Memory B cell (primary cell): Measurements from ENCODE around the gene TTLL12.

Experiments used
- ATAC-seq: fragments of 150-1000 bp; cut with Tn5 transposase; 2 replicates; pipeline ENCODE4 v1.10.0; 2021; ENCODE audit warnings: low read depth, mild to moderate bottlenecking, moderate library complexity
- DNase-seq, 2 donors: peaks; one replicate each; pipeline ENCODE4 v3.0.0; 2022; ENCODE audit warnings: low spot score in 2 of 2
- H3K27ac Mint-ChIP-seq: one replicate; pipeline ENCODE4 v1.8.0; 2022; ENCODE audit warnings: mild to moderate bottlenecking, moderate library complexity, mixed read lengths
- H3K27me3 Mint-ChIP-seq: one replicate; pipeline ENCODE4 v1.8.0; 2022; ENCODE audit warnings: mixed read lengths
- H3K36me3 Mint-ChIP-seq: one replicate; pipeline ENCODE4 v1.8.0; 2022; ENCODE audit warnings: mild to moderate bottlenecking, mixed read lengths
- H3K4me1 Mint-ChIP-seq: one replicate; pipeline ENCODE4 v1.8.0; 2022; ENCODE audit warnings: mixed read lengths
- H3K4me3 Mint-ChIP-seq: one replicate; pipeline ENCODE4 v1.8.0; 2022; ENCODE audit warnings: mild to moderate bottlenecking, moderate library complexity, mixed read lengths
- H3K9me3 Mint-ChIP-seq: one replicate; pipeline ENCODE4 v1.8.0; 2022; ENCODE audit warnings: mixed read lengths

TTLL12 gene

DNA sequence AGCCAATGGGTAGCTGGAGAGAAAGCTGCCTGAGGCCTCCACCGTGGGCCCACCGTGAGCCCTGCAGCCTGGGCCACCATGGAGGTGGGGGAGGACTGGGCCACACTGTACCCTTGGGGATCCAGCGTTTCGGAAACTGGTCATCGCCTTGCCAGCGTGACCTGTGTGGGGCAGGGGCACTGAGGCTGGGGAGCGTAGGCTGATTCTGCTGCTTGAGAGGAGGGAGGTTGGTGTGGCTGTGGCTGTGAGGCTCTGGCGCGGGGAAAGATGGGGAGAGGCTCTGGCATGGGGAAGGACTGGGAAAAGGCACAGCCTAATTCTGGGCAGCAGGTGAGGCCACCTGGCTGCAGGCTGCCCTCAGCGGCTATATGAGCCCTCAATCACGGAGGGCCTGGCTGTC, 12.6 kb upstream of the TTLL12 start:
- Mint-ChIP-seq H3K27ac (no peak overlapping the region), H3K9me3 (no peaks in the 10 kb centered on the region), H3K36me3 (no peaks in the 10 kb centered on the region), H3K4me3 (no peak overlapping the region), H3K4me1 (no peaks in the 10 kb centered on the region), H3K27me3 (peaks cover 20% of the 10 kb centered on the region)
- no peak for ATAC-seq
- DNase-seq: no peak

DNA sequence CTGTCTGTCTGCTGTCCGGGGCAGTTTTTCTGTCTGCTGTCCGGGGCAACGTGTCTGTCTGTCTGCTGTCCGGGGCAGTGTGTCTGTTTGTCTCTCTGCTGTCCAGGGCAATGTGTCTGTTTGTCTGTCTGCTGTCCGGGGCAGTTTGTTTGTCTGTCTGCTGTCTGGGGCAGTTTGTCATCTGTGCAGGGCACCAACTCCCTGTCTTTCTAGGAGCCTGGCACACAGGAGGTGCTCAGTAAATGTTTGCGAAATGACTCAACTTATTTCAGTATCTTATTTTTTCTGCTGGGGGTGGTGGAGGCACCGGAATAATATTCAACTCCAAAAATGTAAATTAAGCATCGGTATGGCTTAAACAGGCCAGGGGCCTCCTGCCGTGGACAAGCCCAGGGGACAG, 12.0 kb upstream of the TTLL12 start:
- ATAC-seq: no peak
- Mint-ChIP-seq H3K27ac (no peak overlapping the region), H3K4me1 (no peaks in the 10 kb centered on the region), H3K36me3 (no peaks in the 10 kb centered on the region), H3K9me3 (no peaks in the 10 kb centered on the region), H3K27me3 (peaks cover 20% of the 10 kb centered on the region), H3K4me3 (no peak overlapping the region)
- DNase-seq: no peak

DNA sequence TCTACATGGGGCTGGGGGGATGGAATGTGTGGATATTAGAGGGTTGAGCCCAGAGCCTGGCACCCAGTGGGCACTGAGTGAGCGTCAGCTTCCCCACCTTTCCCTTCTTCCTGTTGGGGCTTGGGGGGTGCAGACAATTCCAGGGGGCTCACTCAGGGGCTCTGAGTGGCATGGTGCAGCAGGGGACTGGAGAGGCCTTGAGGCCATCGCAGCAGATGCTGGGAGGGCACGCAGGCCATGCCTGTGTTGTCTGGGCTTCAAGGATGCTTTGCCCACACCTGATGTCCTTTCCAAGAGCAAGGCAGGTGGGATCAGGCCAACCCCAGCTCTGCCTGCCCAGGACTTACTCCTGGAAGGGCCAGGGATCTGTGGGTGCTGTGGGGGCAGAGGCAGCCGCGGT, 11.2 kb upstream of the TTLL12 start:
- ATAC-seq: no peak
- no peak overlapping the region for H3K4me3 Mint-ChIP-seq
- H3K27ac Mint-ChIP-seq: no peak overlapping the region
- no peaks in the 10 kb centered on the region for H3K36me3 Mint-ChIP-seq
- H3K9me3 Mint-ChIP-seq: no peaks in the 10 kb centered on the region
- no peak for DNase-seq
- H3K27me3 Mint-ChIP-seq: peaks cover 20% of the 10 kb centered on the region
- H3K4me1 Mint-ChIP-seq: no peaks in the 10 kb centered on the region

DNA sequence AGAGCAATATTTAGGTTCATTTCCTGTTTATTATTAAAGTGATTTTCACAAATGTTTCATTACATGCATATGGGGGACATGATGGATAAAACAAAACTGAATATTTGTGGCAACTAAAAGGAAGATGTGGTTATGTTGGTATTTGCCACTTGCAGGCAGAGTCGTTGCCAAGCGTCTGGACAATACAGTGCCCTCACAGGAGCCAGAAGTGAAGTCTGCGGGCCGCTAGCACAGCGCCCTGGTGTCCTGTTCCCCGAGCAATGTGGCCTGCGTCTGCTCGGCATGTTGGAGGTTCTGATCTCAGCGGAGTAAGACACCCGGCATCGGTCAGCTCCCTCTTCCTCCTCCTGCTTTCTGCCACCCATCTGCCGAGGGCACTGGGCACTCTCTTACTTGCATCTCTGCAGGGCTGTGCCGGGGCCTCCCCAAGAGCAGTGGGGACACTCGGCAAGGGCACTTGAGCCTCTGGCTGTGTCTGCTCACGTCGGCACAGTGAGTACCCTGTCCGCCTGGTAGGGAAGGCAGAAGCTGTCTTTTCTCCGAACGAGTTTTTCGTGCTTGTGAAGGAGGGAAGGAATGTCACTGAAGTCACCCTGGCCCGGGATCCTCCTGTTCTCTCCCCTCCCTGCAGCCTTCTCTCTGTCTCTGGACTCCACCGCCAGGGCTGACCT, 10.5 kb upstream of the TTLL12 start:
- Mint-ChIP-seq H3K4me1 (no peaks in the 10 kb centered on the region), H3K27ac (no peak overlapping the region), H3K4me3 (no peak overlapping the region), H3K9me3 (no peaks in the 10 kb centered on the region), H3K27me3 (peaks cover 20% of the 10 kb centered on the region), H3K36me3 (no peaks in the 10 kb centered on the region)
- no peak for DNase-seq
- no peak for ATAC-seq

DNA sequence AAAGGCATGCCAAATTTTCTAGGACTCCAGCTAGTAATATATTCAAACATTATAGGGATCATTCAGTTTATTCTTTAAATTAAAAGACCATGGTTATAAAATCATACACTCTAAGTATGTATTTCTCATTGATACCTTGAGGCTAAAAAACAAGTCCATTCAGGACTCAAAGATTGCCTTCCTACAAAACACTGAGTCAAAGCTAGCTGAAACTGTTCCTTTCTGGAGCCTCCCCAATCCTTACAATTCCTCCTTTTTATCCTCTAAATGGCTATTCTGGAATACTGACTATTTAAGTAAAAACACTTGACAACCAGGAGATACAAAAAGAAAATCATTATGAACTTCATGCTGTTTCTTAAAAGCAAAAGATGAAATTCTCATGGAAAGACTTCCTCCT, 4.9 kb upstream of the TTLL12 start:
- H3K9me3 Mint-ChIP-seq: peaks cover 2% of the 10 kb centered on the region
- peaks cover 3% of the 10 kb centered on the region for H3K27me3 Mint-ChIP-seq
- no peak overlapping the region for H3K4me3 Mint-ChIP-seq
- H3K27ac Mint-ChIP-seq: no peak overlapping the region
- ATAC-seq (no peak), DNase-seq (no peak)
- peaks cover 2% of the 10 kb centered on the region for H3K36me3 Mint-ChIP-seq
- no peaks in the 10 kb centered on the region for H3K4me1 Mint-ChIP-seq

DNA sequence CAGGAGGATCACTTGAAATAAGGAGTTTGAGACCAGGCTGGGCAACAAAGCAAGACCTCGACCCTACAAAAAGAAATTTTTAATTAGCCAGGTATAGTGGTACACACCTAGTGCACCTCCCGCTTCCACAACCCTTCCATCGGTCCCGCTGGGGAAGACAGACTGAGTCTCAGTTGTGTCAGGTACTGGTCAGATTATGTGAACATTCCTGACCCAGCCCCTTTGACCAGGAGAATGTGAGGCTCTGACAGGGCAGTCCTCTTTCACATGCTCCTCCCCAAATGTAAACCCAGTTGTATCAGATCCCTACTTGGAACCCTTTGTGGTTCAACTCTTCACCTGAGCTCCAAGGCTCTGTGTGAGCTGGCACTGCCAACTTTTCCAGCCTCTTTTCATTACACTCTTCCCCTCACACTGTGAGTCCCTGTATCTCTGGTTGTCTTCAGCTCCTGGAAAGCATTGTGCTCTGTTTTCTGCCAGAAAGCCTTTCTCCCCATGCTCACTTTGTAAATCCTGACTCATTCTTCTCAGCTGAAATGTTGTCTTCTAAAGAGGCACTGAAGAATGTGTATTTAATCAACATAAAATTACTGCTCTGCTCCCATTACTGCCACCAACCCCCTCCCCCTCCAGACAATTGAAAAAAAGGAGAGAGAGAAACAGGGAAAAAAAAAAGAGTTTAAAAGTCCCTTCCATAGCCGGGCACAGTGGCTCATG, 2.1 kb upstream of the TTLL12 start:
- DNase-seq (no peak), ATAC-seq (no peak)
- peak overlapping the region; percentile 41 for H3K4me3 Mint-ChIP-seq
- H3K4me1 Mint-ChIP-seq: peaks cover 4% of the 10 kb centered on the region
- H3K27me3 Mint-ChIP-seq: no peaks in the 10 kb centered on the region
- peak overlapping the region; percentile 64 for H3K27ac Mint-ChIP-seq
- peaks cover 2% of the 10 kb centered on the region for H3K36me3 Mint-ChIP-seq
- peaks cover 2% of the 10 kb centered on the region for H3K9me3 Mint-ChIP-seq

DNA sequence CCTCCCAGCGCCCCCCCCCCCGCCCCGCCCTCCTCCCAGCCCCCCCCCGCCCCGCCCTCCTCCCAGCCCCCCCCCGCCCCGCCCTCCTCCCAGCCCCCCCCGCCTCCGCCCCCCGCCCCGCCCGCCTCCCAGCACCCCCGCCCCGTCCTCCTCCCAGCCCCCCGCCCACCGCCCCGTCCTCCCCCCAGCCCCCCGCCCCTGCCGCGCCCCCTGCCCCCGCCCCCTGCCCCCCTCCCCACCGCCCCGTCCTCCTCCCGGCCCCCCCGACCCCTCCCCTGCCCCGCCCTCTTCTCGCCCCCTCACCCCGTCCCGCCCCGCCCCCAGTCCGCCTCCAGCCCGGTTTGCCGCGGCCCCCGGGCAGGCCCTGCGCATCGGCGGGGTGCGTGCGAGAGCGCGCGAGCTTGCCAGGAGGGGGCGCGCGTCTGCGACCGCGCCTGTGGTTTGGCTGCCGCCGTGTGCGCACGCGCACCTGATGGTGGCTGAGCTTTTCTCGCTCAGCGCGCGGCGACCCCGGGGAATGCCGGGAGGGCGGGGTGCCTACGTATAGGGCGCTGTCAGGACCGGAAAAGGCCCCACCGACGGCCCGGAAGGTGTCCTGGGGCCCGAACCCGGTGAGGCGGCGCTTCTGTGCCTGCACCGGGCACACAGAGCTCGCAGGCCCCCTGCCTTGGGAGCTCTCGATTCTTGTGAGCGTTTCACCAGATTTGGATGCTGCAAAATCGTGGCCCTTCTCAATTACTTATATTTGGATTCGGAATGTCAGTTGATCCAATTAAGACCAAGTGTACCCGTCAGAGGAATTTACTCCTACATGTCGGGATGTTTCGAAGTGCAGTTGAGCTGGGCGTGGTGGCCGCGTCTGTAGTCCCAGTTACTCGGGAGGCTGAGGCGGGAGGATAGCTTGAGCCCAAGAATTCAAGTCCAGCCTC, 501 bp upstream of the TTLL12 start:
- Mint-ChIP-seq H3K36me3 (peaks cover 2% of the 10 kb centered on the region), H3K27ac (peak overlapping the region; percentile 94), H3K4me3 (peak overlapping the region; percentile 78), H3K27me3 (no peaks in the 10 kb centered on the region), H3K9me3 (peaks cover 2% of the 10 kb centered on the region), H3K4me1 (peaks cover 4% of the 10 kb centered on the region)
- peak; percentile 88 for ATAC-seq
- DNase-seq: peak; percentile 96

DNA sequence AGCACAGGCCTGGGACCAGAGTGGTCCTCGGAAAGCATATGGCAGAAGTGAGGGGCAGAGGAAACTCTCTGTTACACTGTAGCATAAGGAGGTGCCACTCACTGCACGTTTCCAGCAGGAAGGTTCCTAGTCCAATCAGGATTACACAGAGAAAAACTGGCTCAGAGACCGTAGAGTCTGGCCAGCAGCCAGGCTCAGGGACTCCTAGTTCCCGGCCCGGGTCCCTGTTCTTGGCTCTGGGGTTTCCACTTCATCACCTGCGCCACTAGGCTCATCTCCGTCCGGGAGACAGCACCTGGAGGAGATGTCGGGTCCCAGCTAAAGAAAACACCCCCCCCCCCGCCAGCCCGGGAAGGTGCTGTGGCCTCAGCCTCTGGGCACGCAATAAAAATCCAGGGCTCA, 1.1 kb downstream of the TTLL12 start:
- Mint-ChIP-seq H3K36me3 (no peaks in the 10 kb centered on the region), H3K27me3 (no peaks in the 10 kb centered on the region), H3K4me3 (peak overlapping the region; percentile 62), H3K9me3 (peaks cover 2% of the 10 kb centered on the region), H3K4me1 (peaks cover 6% of the 10 kb centered on the region), H3K27ac (no peak overlapping the region)
- DNase-seq: no peak
- ATAC-seq: no peak

DNA sequence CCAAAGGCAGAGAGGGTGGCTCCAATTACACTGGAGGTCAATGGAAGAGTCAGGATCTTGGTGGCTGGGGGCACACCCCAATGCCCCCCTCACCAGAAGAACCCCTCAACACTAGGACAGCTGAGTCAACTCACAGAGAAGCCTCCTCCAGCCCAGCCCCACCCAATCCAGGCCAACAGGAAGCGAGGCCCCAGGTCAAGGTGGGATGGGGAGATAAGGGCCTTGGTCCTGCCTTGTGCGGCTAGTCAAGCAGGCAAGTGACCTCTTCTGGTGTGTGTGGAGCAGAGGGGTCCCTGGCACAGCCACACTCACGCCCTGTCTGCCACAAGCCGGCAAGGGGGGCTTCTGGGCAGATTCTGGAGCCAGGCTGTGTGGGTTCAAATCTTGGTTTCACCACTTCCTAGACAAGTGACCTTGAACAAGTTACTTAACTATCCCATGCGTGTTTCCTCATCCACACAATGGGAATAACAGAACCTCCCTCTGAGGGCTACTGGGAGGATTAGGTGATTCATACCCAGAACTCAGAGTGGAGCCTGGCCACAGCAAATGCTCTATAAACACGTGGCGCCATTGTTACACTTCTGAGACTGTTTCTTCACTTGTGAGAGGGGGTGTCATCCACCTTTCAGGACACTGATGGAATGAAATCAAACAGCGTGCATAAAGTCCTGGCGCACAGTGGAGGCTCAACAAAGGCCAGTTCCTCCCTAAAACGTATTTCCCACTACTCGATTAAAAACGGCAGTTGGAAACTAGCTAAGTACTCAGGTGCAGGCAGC, 3.2 kb downstream of the TTLL12 start:
- no peak overlapping the region for H3K4me3 Mint-ChIP-seq
- ATAC-seq (no peak), DNase-seq (no peak)
- no peaks in the 10 kb centered on the region for H3K36me3 Mint-ChIP-seq
- H3K27ac Mint-ChIP-seq: no peak overlapping the region
- no peaks in the 10 kb centered on the region for H3K9me3 Mint-ChIP-seq
- H3K27me3 Mint-ChIP-seq: no peaks in the 10 kb centered on the region
- H3K4me1 Mint-ChIP-seq: peaks cover 6% of the 10 kb centered on the region

DNA sequence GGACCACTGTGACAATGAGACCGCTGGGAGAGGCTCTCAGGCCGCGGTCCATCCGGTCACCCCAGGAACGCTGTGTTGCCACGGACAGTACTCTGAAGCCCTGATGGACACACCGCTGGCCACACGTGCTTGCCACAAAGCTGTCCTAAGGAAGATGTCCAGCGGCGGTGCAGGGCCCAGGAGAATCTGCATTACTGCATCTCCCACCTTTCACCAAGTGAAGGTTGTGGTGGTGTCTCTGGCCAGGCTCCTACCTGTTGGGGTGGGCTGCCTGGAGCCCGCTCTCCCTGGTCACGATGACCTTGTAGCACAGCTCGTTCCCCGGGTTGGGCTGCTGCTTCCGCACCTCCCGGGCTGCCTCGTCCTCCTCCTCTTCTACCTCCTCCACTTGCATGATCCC, 4.2 kb downstream of the TTLL12 start:
- DNase-seq: no peak
- ATAC-seq: no peak
- Mint-ChIP-seq H3K27ac (no peak overlapping the region), H3K4me1 (peaks cover 6% of the 10 kb centered on the region), H3K36me3 (no peaks in the 10 kb centered on the region), H3K27me3 (no peaks in the 10 kb centered on the region), H3K9me3 (no peaks in the 10 kb centered on the region), H3K4me3 (no peak overlapping the region)

DNA sequence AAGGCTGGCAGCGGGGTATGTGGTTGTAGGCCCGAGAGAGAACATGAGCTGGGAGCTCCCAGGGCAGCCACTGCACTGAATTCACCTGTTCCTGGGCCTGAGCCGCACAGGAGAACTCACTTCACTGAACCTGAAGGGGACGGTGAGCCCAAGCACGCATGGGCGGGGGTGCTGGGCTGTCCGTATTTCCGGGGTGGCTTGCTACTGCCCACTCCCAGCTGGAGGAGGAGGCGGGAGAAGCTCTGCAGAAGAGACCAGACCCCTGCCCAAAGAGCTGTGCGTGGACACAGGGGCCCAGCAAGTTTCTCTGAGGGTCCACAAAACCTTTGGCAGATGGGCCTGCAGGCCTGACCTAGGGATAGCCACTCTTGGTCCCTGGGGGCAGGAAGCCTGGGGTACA, 4.8 kb downstream of the TTLL12 start:
- Mint-ChIP-seq H3K27ac (no peak overlapping the region), H3K4me1 (peaks cover 6% of the 10 kb centered on the region), H3K9me3 (no peaks in the 10 kb centered on the region), H3K36me3 (no peaks in the 10 kb centered on the region), H3K4me3 (no peak overlapping the region), H3K27me3 (no peaks in the 10 kb centered on the region)
- DNase-seq: no peak
- no peak for ATAC-seq

DNA sequence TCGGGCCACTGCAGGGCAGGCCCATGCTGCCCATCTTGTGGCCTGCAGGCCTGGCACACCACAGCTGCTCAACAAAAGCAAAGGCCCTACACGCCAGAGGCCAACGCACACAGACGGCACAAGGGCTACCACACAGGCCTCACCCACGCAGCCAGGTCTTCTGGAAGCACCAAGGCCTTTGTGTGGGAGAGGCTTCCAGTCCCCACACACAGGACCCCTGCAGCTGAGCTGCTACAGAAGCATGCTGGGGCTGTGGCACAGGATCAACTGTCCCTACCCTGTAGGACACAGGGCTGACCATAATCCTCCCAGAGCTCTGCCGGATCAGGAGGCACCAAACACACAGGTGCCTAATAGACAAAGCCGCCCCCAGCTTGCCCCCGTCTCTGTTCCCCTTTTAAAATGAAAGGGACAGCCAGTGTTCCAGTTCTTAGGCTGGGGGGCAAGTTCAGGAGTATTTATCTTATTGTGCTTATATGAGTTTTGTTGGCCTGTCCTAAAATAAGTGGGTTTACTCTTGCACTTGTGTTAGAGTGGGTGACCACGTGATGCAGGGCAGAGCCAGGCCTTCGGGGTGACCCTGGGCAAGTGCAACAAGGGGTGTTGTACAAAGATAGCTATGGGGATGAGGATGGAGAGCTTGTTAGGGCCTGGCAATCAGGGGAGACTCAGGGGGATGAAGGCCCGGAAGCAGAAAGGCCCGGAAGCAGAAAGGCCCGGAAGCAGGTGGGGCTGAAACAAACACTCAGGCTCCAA, 5.4 kb downstream of the TTLL12 start:
- DNase-seq (no peak), ATAC-seq (no peak)
- no peaks in the 10 kb centered on the region for H3K36me3 Mint-ChIP-seq
- H3K27ac Mint-ChIP-seq: no peak overlapping the region
- no peaks in the 10 kb centered on the region for H3K27me3 Mint-ChIP-seq
- H3K4me1 Mint-ChIP-seq: peaks cover 6% of the 10 kb centered on the region
- H3K4me3 Mint-ChIP-seq: no peak overlapping the region
- no peaks in the 10 kb centered on the region for H3K9me3 Mint-ChIP-seq

DNA sequence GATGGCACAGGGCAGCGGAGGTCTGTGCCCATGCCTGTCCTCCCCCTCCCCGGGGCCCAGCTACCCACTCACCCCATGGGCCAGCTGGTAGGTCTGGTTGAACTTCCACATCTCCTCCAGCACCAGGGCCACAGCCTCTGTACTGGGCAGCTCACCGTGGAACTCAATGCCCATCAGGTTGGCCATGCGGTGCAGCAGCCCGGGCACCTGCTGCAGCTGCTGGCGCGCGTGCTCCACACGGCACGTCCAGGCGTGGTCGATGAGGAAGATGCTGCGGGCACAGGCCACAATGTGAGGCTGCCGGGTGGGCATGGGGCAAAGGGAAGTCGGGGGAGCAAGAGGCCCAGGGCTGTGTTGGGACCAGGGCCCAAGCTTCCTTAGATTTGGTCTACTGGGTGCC, 6.3 kb downstream of the TTLL12 start:
- ATAC-seq (no peak), DNase-seq (no peak)
- no peaks in the 10 kb centered on the region for H3K36me3 Mint-ChIP-seq
- H3K4me1 Mint-ChIP-seq: peaks cover 6% of the 10 kb centered on the region
- H3K4me3 Mint-ChIP-seq: no peak overlapping the region
- H3K27ac Mint-ChIP-seq: no peak overlapping the region
- H3K27me3 Mint-ChIP-seq: no peaks in the 10 kb centered on the region
- no peaks in the 10 kb centered on the region for H3K9me3 Mint-ChIP-seq
